NOMO-1 treated with DMSO at 0.1 percent for 48 hours (cell line): Measurements from ENCODE around the gene EMID1.
"Not testable (repeated sequence)": the region's sequence is repeated elsewhere in the genome, so short reads cannot be mapped to it uniquely, and the experiment has no call there.

Experiments used
- DNase-seq: peaks from one replicate; lab custom pipeline; 2025; ENCODE audit not compliant: unreplicated experiment; lab: John Stamatoyannopoulos, UW

Gene EMID1

GRCh38 chr22:29208879-29209623, 3.4 kb downstream of the EMID1 start:
- no peak for DNase-seq

DNA sequence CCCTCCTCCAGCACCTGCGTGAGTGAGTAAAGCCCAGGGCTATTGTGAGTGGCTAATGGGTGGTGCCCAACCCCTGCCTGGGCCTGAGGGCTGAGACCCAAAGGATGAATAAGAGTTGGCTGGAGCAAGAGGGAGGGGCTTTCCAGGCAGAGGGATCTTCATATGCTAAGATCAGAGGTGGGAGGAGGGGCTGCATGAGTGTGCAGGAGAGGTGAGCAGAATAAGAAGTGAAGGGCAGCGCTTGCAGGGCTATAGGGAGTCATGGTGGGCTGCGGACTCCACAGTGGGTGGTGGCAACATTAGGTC, 3.9 kb downstream of the EMID1 start:
- no peak for DNase-seq

- no peak for DNase-seq
Observed at GRCh38 chr22:29211066-29211465, 5.4 kb downstream of the EMID1 start.

DNA sequence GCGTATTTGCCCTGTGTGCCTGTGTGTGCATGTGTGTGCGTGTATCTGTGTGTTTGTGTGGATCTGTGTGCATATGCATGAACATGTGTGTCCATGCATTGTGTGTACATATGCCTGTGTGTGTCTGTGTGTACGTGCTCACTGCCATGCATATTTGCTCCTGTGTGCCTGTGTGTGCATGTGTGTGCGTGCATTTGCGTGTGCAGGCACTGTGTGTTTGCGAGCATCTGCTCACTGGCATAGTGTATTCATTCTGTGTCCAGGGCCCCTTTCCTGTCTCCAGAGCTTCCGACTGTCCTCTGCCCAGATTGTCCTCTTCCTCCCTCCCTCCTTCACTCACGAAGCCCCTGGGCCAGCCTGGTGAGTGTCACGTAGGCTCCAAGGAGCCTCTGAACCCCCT, 5.8 kb downstream of the EMID1 start:
- no peak for DNase-seq

- no peak for DNase-seq
Observed at GRCh38 chr22:29212743-29213142, 7.0 kb downstream of the EMID1 start.

- DNase-seq, result no peak
Observed at GRCh38 chr22:29213493-29213892, 7.8 kb downstream of the EMID1 start.

DNA sequence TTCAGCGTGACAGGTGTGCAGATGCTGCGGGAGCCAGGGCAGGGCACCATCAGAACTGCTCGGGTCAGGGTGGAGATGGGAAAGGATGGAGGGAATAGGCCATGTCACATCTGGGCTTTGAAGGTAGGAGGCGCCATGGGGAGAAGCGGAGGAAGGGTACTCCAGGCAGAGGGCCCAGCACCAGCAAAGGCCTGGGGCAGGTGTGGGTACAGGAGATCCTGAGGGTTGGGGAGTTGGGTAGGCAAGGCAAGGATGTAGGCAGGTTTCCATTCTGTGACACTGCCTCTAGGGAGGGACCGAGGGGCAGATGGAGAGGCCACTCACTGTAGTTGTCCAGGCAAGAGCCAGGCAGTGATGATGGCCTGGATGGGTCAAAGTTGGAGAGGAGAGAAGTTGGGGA, 8.5 kb downstream of the EMID1 start:
- DNase-seq, result no peak

- no peak for DNase-seq
Observed at GRCh38 chr22:29215012-29215860, 9.5 kb downstream of the EMID1 start.

DNA sequence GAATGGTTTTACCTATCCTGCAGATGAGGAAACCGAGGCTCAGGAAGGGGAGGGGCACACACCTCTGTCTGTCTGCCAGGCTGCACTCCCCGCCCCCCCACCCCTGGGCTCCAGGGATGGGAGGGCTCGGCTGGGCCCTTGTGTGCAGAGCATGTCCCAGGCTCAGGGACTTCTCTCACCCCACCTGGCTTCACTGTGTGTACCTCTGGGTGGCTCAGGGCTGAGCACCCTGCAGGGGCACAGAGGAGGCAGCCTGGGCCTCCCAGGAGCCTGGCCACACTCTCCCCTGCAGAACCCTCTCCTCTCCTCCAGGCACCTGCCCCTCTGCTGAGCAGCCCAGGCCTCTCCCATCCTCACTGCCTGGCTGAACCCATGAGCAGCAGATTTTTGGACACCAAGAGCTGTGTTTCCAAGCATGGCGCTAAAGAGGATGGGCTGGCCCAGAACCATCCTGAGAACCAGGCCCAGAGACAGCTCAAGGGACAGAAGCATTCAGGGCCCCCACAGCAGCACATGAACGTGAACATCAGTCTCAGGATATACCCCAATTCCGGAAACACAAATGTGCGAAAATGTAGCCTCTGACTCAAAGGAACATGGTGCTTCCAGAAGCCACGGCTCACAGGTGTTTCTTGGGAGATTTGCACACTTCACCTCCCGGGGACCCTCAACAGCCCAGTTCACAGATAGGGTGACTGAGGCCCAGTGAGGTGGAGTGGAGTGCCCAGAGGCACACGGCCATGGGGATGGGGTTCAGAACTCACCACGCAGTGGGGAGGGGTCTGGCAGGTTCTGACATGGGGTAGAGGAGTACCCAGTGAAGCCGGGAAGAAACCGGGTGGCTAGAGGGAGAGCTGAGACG, 10.5 kb downstream of the EMID1 start:
- no peak for DNase-seq

- DNase-seq, result no peak
Observed at GRCh38 chr22:29216873-29217666, 11.4 kb downstream of the EMID1 start.

DNA sequence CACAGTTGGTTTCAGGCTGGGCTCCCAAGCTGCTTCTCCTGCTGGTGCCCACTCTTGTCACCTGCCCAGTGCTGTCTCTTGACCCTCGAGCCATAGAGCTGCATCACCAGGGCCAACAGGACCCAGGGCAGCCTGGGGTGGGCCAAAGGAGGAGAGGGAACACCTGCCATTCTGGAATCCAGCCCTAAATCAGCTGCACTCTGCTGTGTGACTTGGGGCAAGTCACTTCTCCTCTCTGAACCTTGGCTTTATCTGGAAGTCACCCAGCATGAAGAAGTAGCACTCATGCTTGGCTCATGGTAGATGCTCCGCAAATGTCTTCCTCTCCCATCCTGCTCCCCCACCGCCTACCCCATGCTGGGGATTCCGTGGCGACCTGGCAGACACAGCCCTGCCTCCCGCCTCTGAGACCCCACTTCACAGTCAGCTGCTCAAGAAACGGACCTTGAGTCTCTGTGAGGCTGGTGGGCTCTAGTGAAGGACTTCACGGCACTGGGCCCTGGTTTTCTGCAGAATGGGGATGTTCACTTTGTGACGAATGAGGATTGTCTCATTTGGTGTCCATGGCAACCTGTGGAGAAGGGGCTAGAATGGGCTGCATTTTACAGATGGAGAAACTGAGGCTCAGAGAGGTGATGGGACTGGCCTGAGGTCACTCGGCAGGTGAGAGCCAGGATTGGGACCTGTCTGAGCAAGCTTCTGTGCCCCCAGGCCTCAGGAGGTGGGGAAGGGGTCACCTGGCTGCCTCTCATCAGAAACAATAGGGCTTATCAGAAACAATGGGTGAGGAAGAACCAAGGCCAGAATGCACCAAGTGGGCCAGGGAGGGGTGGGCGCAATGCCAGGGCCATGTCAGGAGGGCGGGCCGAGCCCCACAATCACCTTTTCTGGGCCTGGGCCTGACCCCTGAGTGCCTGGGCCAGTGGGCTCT, 12.4 kb downstream of the EMID1 start:
- no peak for DNase-seq

DNA sequence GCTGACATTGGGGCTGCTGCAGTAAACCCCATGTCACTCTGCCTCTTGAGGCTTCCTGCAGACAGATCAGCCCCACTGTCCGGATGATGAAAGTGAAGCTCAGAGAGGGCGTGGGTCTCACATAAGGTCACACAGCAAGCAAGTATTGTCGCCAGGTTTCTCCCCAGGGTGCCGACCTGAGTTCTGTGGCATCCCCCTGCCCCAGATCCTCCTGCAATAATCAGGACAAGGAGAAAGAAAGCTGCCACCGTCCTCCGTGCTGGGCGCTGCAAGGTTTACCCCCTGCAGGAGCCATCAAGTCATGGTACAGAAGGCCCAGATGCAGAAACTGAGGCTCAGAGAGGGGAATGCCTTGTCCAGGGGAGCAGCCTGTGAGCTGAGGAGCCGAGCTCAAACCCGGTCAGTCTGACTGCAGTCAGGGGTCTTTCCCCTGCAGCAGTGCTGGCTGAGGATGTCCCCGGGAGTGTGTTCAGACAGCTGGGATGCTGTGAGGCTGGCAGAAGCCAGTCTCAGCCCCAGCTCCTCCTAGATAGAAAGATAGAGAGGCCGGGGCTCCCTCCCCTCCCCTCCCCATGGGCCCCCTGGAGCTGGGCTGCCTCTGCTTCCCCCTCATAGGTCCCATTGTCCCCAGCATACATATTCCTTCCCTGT, 13.2 kb downstream of the EMID1 start:
- DNase-seq, result no peak

GRCh38 chr22:29219409-29219782, 13.7 kb downstream of the EMID1 start:
- DNase-seq, result not testable (repeated sequence)

- no peak for DNase-seq
Observed at GRCh38 chr22:29219881-29220670, 14.4 kb downstream of the EMID1 start.

DNA sequence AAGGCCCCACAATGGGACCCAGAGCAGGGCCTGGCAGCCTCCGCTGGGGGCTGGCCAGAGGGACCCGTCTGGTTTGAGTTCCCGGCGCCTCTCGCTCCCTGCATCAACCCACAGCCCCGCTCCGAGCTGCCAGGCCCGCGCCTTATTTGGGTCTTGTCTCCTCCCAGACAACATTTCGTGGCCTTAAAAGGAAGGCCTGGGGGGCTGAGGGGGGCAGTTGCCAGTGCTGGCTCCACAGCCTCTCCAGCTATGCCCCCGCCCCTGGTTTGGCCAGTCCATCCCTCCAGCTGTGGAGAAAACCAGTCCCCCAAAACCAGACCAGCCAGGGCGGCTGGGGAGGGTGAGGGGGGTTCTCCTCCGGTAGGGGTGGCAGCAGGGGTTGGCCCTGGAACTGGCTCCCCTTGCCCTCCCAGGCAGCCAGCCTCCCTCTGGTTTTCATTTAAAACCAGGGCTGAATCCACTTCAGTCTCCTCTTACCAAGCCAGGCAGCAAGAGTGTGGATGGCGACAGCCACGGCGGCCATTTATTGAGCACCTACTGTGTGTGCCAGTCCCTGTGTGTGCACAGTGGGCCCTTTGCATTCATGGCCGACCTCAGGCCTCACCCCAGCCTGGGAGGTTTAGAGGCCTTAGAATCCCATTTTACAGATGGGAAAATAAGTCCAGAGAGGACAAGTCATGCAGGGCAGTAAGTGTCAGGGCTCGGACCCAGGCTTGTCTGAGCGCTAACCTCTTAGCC, 18.6 kb downstream of the EMID1 start:
- no peak for DNase-seq

DNA sequence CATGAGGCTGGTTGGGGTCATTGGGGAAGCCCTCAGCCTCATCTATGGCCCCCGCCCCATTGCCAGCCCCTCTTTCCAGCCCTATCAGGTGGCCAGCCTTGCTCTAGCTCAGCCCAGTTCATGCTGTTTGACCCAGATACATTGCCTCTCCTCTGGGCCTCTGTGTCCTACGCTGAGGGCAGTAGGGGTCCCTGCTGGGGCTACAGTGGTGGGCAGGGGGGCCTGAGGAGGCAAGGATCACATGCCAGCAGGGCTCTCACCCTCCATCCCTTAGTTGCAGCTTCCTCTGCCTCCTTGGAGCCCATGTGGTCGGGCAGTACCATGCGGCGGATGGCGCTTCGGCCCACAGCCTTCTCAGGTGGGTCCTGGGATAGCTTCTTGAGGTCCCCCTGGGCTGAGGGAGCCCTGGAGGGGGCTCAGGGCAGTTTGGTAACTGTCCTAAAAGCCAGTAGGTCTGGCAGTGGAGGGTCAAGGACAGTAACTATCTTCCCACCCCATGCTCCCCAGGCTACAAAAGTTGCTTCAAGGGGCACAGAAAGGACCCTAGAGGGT, 19.2 kb downstream of the EMID1 start:
- no peak for DNase-seq

DNA sequence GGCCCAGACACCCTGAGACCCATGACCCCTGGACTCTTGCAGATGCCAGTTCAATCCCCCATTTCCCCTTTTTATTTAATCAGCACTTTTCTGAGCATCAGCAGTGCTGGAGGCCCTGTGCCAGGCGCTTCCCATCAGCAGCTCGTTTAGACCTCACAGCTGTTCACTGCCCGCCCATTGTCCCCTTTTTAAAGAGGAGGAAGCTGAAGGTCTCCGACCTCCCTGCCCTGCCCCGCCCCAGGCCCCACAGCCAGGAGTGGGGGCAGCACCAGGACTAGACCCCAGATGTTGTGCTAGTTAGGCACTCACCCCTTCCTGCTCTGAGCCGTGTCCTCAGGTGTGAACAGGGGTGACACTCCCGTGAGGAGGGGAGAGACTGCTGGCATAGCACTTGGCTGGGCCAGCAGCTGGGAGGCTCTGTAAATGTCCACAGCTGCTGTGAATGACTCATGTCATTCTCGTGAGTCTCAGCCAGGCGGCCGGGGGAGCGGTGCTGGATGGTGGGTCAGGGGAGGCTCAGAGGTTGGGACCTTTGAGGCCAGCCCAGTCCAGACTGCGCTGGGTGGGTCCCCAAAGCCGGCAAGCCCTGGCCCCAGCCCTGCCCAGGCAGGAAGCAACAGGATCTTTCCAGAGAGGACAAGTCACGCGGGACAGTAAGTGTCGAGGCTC, 19.9 kb downstream of the EMID1 start:
- no peak for DNase-seq
